GM08714 (cell line): ENCODE measurements around the gene PTK7.
"Not testable (repeated sequence)": the region's sequence is repeated elsewhere in the genome, so short reads cannot be mapped to it uniquely, and the experiment has no call there.

ENCODE experiments used
- H3K4me3 ChIP-seq: fragments of 200-500 bp; sonication (Bioruptor generic); 2 replicates; pipeline ENCODE4 v1.5.1; 2014; ENCODE audit warnings: mild to moderate bottlenecking, low read length, inconsistent platforms
- ZNF274 ChIP-seq: IDR thresholded peaks from 2 replicates; pipeline ENCODE4 v1.6.1; 2012; ENCODE audit warnings: mild to moderate bottlenecking, low read depth, low read length

Gene PTK7

DNA sequence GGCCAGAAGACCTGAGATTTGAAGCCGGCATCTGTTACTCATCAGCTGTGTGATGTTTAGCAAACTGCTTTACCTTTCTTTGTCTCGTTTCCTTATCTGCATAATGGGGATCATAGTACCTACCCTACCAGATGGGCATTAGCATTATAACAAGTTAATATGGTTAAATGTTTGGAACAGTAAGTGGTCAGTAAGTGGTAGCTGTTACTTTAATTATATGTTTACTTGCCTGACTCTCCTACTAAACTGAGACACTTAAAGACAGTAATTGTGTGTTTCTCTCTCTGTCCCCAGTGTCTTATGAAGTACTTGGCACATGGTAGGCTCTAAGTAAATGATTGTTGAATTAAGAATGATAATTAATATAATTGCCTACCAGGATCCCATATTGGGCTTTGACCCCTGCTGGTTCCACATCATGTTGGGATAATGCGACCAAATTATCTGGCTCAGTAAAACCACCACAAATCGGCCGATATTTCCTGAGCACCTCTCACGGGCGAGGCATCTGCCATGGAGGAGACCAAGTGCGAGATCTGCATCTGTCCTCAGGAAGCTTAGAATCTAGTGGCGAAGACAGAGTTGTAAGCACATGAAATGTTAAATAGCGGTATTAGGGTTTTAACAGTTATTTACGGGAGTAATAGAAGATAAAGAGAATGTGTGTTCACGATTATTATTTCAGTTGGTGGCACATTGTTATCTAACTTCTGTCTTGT lies 31.4 kb downstream of the PTK7 start:
- TF ChIP-seq ZNF274: no peak

DNA sequence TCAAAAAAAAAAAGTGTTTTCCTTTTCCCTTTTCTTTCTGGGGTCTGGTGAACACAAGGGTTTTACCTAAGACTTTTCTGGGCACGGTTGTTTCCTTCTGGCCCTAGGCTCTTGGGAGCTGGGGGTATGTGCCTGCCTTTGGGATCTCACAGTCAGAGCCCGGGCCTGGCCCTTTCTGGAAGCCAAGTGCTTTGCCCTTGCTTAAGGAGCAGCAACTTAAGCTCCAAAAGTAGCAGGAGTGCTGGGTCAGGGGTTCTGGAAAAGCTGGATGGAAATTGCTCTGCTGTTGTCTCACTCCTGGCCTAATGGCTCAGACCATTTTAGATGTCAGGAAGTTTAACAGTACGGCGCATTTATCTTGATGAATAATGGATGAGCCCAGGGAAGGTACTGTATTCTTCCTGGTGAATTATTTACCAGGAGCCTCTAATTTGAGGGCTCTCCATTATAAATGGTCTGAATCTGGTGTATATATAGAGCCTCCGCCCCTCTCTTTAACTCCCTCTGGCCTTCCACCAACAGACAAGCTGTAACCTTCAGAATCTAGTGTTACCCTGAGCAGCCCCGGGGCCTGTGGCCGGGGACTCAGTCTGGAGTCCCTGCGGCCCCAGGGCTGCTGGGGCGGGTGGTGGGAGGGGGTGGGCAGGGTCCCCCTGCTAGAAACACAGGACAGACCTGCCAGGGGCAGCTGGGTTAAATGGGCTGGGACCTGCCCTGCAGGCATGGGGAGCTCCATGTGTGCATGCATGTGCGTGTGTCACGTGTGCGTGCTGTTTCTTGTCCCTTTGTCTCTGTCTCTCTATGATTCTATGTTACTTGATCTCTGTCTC lies 37.5 kb downstream of the PTK7 start:
- no peak overlapping the region for H3K4me3 ChIP-seq
- TF ChIP-seq ZNF274: no peak

More for the DNA sequence above, 31.4 kb downstream of the PTK7 start:
- no peak overlapping the region for H3K4me3 ChIP-seq

DNA sequence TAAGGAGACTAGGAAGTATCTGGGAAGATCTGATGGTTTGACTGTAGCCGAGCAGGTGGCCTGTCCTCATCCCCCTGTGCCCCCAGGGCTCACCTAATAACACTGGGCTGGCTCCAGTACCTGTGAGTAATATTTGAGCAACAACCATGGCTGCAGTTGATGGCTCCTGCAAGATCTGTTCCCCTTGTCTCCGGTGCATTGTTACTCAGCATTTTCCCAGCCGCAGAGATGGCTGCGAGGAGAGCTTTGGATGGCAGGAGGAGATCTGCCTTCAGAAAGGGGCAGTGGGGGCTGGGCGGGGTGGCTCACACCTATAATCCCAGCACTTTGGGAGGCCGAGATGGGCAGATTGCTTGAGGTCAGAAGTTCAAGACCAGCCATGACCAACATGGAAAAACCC lies 39.3 kb downstream of the PTK7 start:
- TF ChIP-seq ZNF274: no peak

DNA sequence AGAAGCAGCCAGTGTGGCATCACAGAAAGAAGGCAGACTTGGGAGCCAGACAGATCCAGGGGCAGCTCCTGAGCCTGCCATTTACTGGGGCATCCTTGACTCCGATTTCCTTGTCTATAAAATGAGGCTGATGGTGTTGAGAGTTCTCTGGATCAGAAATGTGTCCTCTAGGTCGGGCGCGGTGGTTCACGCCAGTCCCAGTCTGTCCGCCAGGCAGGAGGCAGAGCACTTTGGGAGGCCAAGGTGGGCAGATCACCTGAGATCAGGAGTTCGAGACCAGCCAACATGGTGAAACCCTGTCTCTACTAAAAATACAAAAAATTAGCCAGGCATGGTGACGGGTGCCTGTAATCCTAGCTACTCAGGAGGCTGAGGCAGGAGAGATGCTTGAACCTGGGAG lies 41.4 kb downstream of the PTK7 start:
- H3K4me3 ChIP-seq: not testable (repeated sequence)

More for the DNA sequence above, 39.3 kb downstream of the PTK7 start:
- no peak overlapping the region for H3K4me3 ChIP-seq

DNA sequence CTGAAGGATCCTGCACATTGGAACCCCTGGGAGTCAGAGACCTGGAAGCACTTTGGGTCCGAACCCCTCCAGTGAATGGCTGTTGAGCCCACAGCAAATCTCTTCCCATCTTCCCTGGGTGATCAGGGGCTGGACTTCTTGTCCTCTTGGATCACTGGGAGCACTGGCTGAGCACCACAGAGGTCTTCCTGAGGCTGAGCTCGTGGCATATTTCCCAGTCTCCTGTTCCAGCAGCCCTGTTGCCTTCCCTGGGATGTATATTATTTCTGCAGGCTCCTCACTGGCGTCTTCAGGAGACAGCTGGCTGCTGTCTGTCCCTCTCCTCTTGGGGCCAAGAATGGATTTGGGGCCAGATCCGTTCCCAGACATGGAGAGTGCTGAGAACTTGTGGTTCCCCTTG lies 43.4 kb downstream of the PTK7 start:
- no peak for TF ChIP-seq ZNF274
- H3K4me3 ChIP-seq: no peak overlapping the region

DNA sequence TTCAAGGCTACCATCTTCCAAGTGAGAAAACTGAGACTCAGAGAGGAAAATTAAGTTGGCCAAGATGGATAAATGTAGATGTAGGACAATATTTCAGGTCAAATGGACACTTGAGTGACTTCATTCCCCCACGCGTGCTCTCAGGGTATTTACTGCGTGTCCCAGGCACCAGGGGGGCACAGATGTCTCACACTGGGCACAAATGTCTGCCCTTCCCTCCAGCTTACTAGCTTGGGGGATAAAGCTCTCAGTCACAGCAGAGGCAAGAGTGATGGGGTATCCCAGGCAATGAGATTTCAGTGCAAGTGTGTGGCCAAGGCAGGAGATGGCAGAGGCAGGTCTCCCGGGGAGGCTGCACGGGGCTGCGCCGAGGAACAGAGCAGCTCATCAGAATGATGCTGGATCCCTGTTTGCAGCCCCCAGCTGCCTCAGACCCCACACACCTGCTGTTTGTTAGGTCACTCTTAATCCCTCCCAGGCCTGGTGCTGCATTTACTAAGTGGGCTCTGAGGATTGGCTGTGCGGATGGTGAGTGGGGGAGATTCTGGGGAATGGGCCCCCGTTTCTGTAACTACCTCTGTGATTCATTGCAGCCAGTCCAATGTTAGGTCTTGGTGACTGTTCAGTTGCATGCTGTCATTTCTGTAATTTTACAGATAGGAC lies 44.1 kb downstream of the PTK7 start:
- no peak for TF ChIP-seq ZNF274
- no peak overlapping the region for H3K4me3 ChIP-seq

DNA sequence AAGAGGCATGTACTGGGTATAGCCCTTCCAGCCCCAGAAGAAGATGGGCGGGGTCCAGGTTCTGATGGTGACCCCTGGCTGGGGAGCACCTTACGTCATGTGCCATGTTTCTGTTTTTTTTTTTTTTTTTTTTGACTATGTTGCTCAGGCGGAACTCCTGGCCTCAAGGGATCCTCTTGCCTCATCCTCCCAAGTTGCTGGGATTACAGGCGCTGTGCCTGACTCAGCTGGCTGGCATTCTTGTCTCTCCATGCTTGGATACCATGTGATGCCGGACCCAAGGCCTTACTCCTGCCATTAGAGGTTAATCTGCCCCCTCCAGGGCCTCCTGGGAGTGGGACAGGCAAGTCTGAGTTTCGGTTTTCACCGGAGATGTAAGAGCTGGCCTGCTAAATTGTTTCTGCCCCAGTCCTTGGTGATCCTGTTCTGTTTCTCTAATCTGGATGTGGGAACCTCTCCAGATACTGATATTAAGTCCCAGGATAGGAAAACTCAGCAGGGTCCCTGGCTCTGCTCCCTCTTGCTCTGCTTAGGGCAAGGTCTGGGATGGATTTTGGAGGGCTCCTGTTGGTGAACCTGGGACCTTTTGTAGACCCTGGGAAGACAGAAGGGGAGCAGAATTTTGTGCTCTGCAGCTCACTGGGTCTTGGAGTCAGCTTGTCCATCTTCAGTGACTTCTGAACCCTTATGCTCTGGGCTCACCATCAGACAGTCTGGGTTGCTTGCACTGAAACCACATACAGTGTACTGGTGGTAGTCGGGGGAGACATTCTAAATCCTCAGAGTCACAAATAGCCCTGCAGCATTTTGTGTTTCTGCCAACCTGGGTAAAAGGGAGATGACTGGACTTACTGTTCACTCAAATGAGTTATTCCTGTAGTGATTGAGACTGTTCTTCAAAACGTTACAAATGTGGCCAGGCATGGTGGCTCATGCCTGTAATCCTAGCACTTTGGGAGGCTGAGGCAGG lies 45.1 kb downstream of the PTK7 start:
- no peak overlapping the region for H3K4me3 ChIP-seq
- no peak for TF ChIP-seq ZNF274

DNA sequence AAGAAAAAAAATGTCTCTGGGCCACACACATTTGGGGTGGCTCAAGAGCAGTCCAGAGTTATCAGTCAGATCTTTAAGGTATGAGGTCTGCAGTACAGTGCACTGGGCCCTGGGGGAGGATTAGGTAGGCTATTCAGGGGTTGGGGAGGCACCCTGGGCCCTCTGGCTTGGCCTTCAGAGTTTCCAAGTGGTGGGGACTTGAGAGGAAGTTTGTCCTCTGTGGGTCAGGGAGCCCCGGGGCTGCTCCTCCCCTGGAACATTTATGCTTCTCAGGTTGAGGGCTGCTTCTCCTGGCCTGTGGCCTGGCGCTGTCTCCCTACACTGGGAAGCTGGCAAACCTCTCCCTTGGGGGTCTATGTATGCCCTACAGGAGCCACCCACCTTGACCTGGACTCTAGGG lies 46.0 kb downstream of the PTK7 start:
- H3K4me3 ChIP-seq: no peak overlapping the region
- TF ChIP-seq ZNF274: no peak

DNA sequence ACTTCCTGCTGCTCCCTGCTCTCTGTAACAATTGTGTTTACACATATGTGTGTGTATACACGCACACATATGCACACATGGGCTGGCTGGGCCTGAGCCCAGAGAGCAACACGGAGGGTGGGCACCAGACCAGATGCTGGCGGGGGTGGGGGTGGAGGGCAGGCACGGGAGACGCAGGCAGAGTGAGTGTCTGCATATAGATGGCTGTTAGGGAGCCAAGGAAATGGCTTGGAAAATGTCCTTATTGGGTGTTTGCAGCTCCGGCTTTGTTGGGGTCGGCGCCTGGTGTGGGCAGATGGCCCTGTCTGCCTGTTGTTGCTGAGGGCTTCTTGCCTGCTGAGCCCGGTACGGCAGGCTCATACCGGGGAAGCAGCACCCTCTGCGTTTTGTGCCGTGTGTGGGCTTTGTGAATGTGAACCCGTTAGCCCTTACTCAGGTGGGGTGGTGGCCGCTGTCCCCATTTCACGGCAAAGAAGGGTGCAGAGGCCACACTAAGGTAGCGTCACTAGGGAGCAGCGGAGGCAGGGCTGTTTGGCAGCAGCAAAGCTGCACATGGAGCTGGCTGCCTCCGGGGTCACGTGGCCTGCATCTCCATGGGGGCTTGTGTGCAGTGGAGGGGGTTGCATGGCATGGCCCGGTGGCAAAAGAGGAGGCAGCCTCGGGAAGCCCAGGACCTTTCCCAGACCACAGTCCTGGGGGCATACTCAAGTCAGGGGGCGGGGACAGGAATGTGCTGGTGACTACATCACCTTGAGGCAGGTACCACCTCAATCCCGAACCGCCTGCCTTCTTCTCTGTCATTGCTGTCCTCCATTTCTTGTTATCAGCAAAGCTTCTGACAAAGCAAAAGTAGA lies 47.6 kb downstream of the PTK7 start:
- TF ChIP-seq ZNF274: no peak
- no peak overlapping the region for H3K4me3 ChIP-seq

DNA sequence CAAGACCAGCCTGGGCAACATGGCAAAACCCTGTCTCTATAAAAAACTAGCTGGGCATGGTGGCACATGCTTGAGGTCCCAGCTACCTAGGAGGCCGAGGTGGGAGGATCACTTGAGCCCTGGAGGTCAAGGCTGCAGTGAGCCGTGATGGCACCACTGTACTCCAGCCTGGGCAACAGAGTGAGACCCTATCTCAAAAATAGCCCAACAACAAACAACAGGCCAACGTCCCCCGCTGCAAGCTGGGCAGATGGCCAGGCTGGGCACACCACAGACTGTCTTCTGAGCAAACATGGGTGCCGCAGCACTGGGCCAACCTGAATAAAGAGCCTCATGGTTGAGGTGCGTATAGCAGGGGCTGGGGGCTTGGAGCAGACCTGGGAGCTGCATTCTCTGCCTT lies 48.4 kb downstream of the PTK7 start:
- H3K4me3 ChIP-seq: no peak overlapping the region
- TF ChIP-seq ZNF274: no peak

DNA sequence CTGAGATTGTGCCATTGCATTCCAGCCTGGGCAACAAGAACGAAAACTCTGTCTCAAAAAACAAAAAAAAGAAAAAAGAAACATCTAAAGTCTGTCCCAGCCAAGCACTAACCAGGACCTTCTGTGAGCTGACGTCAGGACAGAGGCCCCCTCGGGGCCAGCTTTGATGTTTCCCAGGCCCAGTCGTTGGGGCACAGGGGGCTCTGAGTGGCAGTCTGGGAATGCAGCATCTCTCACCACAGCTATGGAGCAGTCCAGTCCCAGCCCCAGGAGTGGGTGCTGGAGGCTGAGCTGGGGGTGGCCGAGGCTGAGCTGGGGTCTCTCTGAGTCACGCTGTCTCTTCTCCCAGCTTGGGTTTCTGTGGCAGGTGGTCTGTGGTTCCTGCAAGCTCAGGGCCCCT lies 49.0 kb downstream of the PTK7 start:
- no peak overlapping the region for H3K4me3 ChIP-seq
- TF ChIP-seq ZNF274: no peak

DNA sequence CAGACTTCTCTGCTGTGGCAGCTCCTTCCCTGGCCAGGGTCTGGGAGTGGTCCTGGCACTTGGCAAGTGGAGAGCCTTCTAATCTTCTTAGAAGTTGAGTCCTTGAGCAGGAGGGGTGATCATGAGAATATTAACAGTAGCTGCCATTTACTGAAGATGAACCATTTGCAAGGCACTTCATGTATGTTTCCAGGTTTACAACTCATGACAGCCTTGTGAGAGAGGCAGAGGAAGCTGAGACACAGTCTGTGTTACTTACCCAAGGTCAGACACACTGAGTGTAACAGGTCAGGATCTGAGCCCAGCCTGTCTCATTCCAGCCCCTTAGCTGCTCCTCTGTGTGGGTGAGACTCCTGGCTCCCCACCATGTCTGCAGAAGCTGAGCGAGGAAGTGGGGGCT lies 49.4 kb downstream of the PTK7 start:
- no peak for TF ChIP-seq ZNF274
- H3K4me3 ChIP-seq: no peak overlapping the region

DNA sequence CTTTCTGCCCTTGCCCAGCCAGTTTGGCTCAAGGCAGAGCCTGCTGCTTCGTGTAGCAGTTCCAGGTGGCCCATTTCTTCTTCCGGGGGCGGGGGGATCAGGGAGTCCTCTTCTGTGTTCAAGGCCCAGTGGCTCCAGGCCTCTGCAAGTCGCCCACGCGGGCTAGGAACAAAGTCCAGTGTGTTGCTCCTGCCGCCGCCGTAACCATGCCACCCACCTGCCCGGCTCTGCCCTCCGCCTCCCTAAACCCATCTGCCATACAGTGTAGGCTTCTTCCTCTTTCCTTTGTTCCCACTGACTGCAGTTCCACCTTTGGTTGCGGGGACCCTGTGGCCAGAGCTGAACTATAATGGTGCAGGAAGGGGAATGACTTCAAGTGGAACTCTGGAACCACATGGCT lies 51.1 kb downstream of the PTK7 start:
- no peak overlapping the region for H3K4me3 ChIP-seq
- TF ChIP-seq ZNF274: no peak
